ENCODE data around the gene FAM228A.

Gene FAM228A

DNA sequence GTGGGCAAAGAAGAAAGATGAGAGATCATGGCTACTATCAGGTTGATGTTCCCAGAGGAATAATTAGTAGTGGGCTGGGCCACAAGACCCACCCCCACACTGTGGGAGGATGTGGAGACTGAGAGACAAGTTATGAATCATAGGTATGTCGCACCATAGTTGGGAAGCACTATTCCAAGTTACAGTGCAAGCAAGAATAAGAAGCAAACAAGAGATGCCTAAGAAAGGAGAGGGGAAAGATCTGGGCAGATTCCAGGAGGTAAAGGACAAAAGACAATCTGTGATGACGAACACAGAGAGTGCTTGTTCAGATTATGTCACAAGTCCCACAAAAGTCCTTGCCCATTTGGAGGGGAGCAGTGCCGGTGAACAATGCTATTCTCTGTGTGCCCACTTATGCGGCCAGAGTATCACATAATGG is 56.6 kb downstream of the FAM228A start:
- no peak for DNase-seq

GRCh38 chr2:24233321-24233720 is 58.5 kb downstream of the FAM228A start:
- DNase-seq: no peak

DNA sequence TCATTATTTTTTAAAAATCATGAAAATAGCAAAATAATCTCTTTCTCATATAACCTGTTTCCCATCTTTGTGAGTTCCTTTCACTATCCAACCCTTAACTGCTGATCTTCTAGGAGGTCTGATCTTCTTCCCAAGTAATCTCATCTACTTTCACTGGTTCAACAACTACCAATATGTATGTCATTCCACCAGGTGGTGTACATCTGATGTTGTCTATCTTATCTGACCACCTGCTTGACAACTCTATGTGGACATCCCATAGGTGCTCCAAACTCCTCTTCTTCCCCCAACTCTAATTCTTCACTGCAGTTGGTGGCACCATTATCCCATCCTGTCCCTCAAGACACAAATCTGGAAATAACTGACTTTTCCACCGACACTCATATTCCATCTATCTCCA is 62.5 kb downstream of the FAM228A start:
- no peak for DNase-seq

- no peak for DNase-seq
Measured at GRCh38 chr2:24238158-24238557, 63.3 kb downstream of the FAM228A start.

DNA sequence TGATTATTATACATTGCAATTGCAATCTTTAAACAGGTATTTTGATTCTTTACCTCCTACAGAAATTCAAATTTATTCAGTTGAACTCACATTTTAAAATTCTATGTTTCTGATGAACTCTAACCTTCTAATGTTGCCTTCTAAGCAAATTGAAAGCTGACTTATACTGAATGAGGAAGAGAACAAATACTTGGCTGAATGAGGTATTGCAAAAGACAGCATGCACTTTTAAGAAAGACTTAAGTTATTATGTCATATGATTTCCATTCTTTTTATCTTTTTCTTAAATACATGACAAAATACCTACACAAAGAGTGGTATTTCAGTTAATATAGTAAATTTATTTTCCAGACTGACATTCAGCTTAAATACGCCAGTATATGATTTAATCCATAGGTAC is 64.7 kb downstream of the FAM228A start:
- no peak for DNase-seq
